Gastrocnemius medialis (tissue), 4 donors: ENCODE data around the gene ZSWIM1.

Source experiments
- POLR2A ChIP-seq, 2 donors: fragments of 450-650 bp; IDR thresholded peaks; one replicate each; pipeline ENCODE4 v1.6.1; 2017; ENCODE audit warnings: antibody characterized with exemption in 2 of 2, mild to moderate bottlenecking in 2 of 2, moderate library complexity in 2 of 2
- TF ChIP-seq, protein P1 (sequence below), 5 experiments: fragments of 450-650 bp in 3 of 5; fragments of 200-600 bp in 2 of 5; sonication (generic) in 2 of 5; IDR thresholded peaks in 4 of 5; conservative IDR thresholded peaks in 1 of 5; 1 replicate in 4 of 5; 2 replicates in 1 of 5; pipeline ENCODE4 v1.5.1; 2016 to 2019; ENCODE audit warnings: antibody characterized with exemption in 5 of 5, mild to moderate bottlenecking in 3 of 5, moderate library complexity in 3 of 5

DNA sequence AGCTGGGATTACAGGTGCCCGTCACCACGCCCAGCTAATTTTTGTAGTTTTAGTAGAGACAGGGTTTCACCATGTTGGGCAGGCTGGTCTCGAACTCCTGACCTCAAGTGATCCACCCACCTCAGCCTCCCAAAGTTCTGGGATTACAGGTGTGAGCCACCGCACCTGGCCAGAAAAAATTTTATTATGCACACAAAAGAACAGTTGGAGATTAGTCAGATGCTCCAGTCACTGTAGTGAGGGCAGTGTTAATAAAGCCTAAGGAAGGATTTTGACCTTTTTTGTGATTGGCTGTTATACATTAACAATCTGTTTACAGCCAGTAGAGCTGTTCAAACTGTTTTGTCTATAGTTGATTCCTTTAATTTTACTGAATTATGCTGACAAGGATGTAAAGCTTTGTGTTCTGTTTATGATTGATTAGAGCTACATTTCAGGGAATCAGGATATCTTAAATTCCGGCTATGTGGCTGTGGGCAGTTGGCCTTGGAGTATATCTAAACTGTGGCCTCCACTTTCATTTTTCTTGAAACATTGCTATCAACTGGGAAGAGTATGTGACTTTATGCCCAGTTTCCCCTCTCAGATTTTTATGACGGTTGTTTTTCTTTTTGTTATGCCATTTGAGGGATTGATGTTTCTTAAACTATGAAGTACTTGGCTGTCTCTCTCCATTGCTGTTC is 13.8 kb upstream of the ZSWIM1 start:
- no peak for TF ChIP-seq POLR2A (IDR thresholded peaks at IDR 0.05)
- TF ChIP-seq, protein P1, sequence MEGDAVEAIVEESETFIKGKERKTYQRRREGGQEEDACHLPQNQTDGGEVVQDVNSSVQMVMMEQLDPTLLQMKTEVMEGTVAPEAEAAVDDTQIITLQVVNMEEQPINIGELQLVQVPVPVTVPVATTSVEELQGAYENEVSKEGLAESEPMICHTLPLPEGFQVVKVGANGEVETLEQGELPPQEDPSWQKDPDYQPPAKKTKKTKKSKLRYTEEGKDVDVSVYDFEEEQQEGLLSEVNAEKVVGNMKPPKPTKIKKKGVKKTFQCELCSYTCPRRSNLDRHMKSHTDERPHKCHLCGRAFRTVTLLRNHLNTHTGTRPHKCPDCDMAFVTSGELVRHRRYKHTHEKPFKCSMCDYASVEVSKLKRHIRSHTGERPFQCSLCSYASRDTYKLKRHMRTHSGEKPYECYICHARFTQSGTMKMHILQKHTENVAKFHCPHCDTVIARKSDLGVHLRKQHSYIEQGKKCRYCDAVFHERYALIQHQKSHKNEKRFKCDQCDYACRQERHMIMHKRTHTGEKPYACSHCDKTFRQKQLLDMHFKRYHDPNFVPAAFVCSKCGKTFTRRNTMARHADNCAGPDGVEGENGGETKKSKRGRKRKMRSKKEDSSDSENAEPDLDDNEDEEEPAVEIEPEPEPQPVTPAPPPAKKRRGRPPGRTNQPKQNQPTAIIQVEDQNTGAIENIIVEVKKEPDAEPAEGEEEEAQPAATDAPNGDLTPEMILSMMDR (IDR thresholded peaks at IDR 0.05 in 4 of 5, conservative IDR thresholded peaks at IDR 0.05 in 1 of 5) = no peak
